ENCODE data around the gene ECI2. TPM values are rescaled to one million over a fixed set of nuclear protein-coding genes. Genes with fewer than 3 reads are reported as not detected.

Gene ECI2
- total RNA-seq, 1 experiment from 2014 or later = 143 TPM

- no peak for DNase-seq
- Histone ChIP-seq H3K4me2 (ENCODE audit: low read length) (no peak overlapping the region), H3K36me3 (ENCODE audit: low read depth, low read length) (peaks cover 52% of the 10 kb centered on the region), H3K79me2 (ENCODE audit: low read length) (no peaks in the 10 kb centered on the region), H3K9me2 (replicated peaks; ENCODE audit: low read length) (no peaks in the 10 kb centered on the region), H2AFZ (ENCODE audit: low read length) (no peak overlapping the region), H3K4me1 (ENCODE audit: insufficient read depth, low read length) (peaks cover 44% of the 10 kb centered on the region), H3K9ac (ENCODE audit: low read length) (no peak overlapping the region), H3F3A (ENCODE audit: low read length, unreplicated experiment) (peaks cover 10% of the 10 kb centered on the region), H3K27me3 (ENCODE audit: low read length) (no peaks in the 10 kb centered on the region), H3K9me3 (ENCODE audit: low read length) (no peaks in the 10 kb centered on the region), H3K4me3 (ENCODE audit: low read length) (no peak overlapping the region), H3K27ac (ENCODE audit: low read length) (no peak overlapping the region), H4K20me1 (ENCODE audit: low read length) (no peaks in the 10 kb centered on the region)
- ChIA-PET POLR2A (ENCODE audit: unreplicated experiment) (no interaction called here), CTCF (no interaction called here)
- ATAC-seq = no peak
- TF ChIP-seq CTCF (conservative IDR thresholded peaks at IDR 0.05; ENCODE audit: low read depth, low read length) = no peak
- no peak for TF ChIP-seq EZH2phosphoT487 (IDR thresholded peaks at IDR 0.05; ENCODE audit: borderline replicate concordance, low read length)
- no TSS peak for BruUV-seq (replicated peaks)
- intact Hi-C loops (cut with micrococcal nuclease) = no loop called here
These were observed 11.0 kb downstream of the ECI2 start for GRCh38 chr6:4124351-4124750.

GRCh38 chr6:4115741-4116140, 19.6 kb downstream of the ECI2 start:
- no peak overlapping the region for H3K9ac ChIP-seq (ENCODE audit: low read length)
- H3K79me2 ChIP-seq (ENCODE audit: low read length) = no peaks in the 10 kb centered on the region
- H3K9me3 ChIP-seq (ENCODE audit: low read length) = peaks cover 3% of the 10 kb centered on the region; the same call in 1 of the 2 replicates
- H3K9me2 ChIP-seq (replicated peaks; ENCODE audit: low read length) = no peaks in the 10 kb centered on the region
- H3F3A ChIP-seq (ENCODE audit: low read length, unreplicated experiment) = no peaks in the 10 kb centered on the region
- no peaks in the 10 kb centered on the region for H4K20me1 ChIP-seq (ENCODE audit: low read length)
- BruUV-seq (replicated peaks) = no TSS peak
- intact Hi-C loops (cut with micrococcal nuclease) = no loop called here
- ChIA-PET CTCF (no interaction called here), POLR2A (ENCODE audit: unreplicated experiment) (no interaction called here)
- no peaks in the 10 kb centered on the region; the same call in 1 of the 2 replicates for H3K4me1 ChIP-seq (ENCODE audit: insufficient read depth, low read length)
- no peak overlapping the region for H2AFZ ChIP-seq (ENCODE audit: low read length)
- no peak overlapping the region for H3K27ac ChIP-seq (ENCODE audit: low read length)
- ATAC-seq (no peak), DNase-seq (no peak)
- H3K4me3 ChIP-seq (ENCODE audit: low read length) = no peak overlapping the region
- H3K36me3 ChIP-seq (ENCODE audit: low read depth, low read length) = peaks cover 41% of the 10 kb centered on the region
- TF ChIP-seq CTCF (conservative IDR thresholded peaks at IDR 0.05; ENCODE audit: low read depth, low read length) (no peak), EZH2phosphoT487 (IDR thresholded peaks at IDR 0.05; ENCODE audit: borderline replicate concordance, low read length) (no peak), EZH2 (IDR thresholded peaks at IDR 0.05; ENCODE audit: low read length, unreplicated experiment) (no peak)
- no peak overlapping the region for H3K4me2 ChIP-seq (ENCODE audit: low read length)
- H3K27me3 ChIP-seq (ENCODE audit: low read length) = no peaks in the 10 kb centered on the region

- DNase-seq (no peak), ATAC-seq (no peak)
- no peaks in the 10 kb centered on the region for H3K9me2 ChIP-seq (replicated peaks; ENCODE audit: low read length)
- H3K36me3 ChIP-seq (ENCODE audit: low read depth, low read length) = peaks cover 34% of the 10 kb centered on the region
- no peak overlapping the region for H3K9ac ChIP-seq (ENCODE audit: low read length)
- H3K27ac ChIP-seq (ENCODE audit: low read length) = no peak overlapping the region
- ChIA-PET POLR2A (ENCODE audit: unreplicated experiment) (no interaction called here), CTCF (interaction anchor here (0.6 kb wide), 1 partner anchor 25 kb away, joined by 3 read pairs; no protein-coding TSS in a partner anchor)
- intact Hi-C loops (cut with micrococcal nuclease) = no loop called here
- BruUV-seq (replicated peaks) = no TSS peak
- no peak overlapping the region for H2AFZ ChIP-seq (ENCODE audit: low read length)
- peaks cover 12% of the 10 kb centered on the region for H3K4me1 ChIP-seq (ENCODE audit: insufficient read depth, low read length)
- H4K20me1 ChIP-seq (ENCODE audit: low read length) = no peaks in the 10 kb centered on the region
- H3F3A ChIP-seq (ENCODE audit: low read length, unreplicated experiment) = no peaks in the 10 kb centered on the region
- no peak overlapping the region for H3K4me3 ChIP-seq (ENCODE audit: low read length)
- TF ChIP-seq EZH2phosphoT487 (IDR thresholded peaks at IDR 0.05; ENCODE audit: borderline replicate concordance, low read length) (no peak), EZH2 (IDR thresholded peaks at IDR 0.05; ENCODE audit: low read length, unreplicated experiment) (no peak), CTCF (conservative IDR thresholded peaks at IDR 0.05; ENCODE audit: low read depth, low read length) (no peak)
- no peaks in the 10 kb centered on the region for H3K79me2 ChIP-seq (ENCODE audit: low read length)
- H3K4me2 ChIP-seq (ENCODE audit: low read length) = no peak overlapping the region
- peaks cover 3% of the 10 kb centered on the region; the same call in 1 of the 2 replicates for H3K9me3 ChIP-seq (ENCODE audit: low read length)
- no peaks in the 10 kb centered on the region for H3K27me3 ChIP-seq (ENCODE audit: low read length)
These were observed 21.3 kb downstream of the ECI2 start for GRCh38 chr6:4114123-4114522.
